ENCODE results near the gene GALNT5. TPM values are rescaled to one million over a fixed set of nuclear protein-coding genes. Genes with fewer than 3 reads are reported as not detected.

Gene GALNT5
- polyA plus RNA-seq, 3 donors, result not detected

GRCh38 chr2:157303612-157304011 lies 46.1 kb downstream of the GALNT5 start:
- Histone ChIP-seq H3K4me2 (replicated peaks; ENCODE audit: extremely low read depth, low read length, poor library complexity, severe bottlenecking) (no peak overlapping the region), H3K36me3 (replicated peaks in 1 of 2; ENCODE audit: control insufficient read depth in 1 of 2, insufficient read depth in 2 of 2, low read length in 2 of 2) (no peaks in the 10 kb centered on the region), H3K4me3 (replicated peaks in 1 of 3; ENCODE audit: low read depth in 2 of 3, low read length in 3 of 3) (no peak overlapping the region), H3K4me1 (ENCODE audit: control insufficient read depth in 1 of 2, insufficient read depth in 2 of 2, low read length in 2 of 2) (peaks cover 0 to 12% of the 10 kb centered on the region in 2 donors), H3K27me3 (ENCODE audit: control insufficient read depth in 2 of 2, insufficient read depth in 2 of 2, low read length in 2 of 2) (peaks cover 0 to 4% of the 10 kb centered on the region in 2 donors), H4K20me1 (ENCODE audit: insufficient read depth, low read length) (no peaks in the 10 kb centered on the region), H2AFZ (ENCODE audit: insufficient read depth, low read depth, low read length, poor library complexity, severe bottlenecking) (no peak overlapping the region), H3K9me3 (replicated peaks in 1 of 2; ENCODE audit: control insufficient read depth in 1 of 2, insufficient read depth in 1 of 2, low read length in 2 of 2) (no peaks in the 10 kb centered on the region), H3K9ac (ENCODE audit: insufficient read depth, low read length, poor library complexity, severe bottlenecking) (no peak overlapping the region), H3K27ac (ENCODE audit: low read depth in 1 of 2, low read length in 2 of 2) (no peak overlapping the region), H3K79me2 (ENCODE audit: insufficient read depth, low read length) (no peaks in the 10 kb centered on the region)
- no peak overlapping the region for H3K27ac Mint-ChIP-seq
- no peaks in the 10 kb centered on the region for H3K36me3 Mint-ChIP-seq
- TF ChIP-seq, protein P1, sequence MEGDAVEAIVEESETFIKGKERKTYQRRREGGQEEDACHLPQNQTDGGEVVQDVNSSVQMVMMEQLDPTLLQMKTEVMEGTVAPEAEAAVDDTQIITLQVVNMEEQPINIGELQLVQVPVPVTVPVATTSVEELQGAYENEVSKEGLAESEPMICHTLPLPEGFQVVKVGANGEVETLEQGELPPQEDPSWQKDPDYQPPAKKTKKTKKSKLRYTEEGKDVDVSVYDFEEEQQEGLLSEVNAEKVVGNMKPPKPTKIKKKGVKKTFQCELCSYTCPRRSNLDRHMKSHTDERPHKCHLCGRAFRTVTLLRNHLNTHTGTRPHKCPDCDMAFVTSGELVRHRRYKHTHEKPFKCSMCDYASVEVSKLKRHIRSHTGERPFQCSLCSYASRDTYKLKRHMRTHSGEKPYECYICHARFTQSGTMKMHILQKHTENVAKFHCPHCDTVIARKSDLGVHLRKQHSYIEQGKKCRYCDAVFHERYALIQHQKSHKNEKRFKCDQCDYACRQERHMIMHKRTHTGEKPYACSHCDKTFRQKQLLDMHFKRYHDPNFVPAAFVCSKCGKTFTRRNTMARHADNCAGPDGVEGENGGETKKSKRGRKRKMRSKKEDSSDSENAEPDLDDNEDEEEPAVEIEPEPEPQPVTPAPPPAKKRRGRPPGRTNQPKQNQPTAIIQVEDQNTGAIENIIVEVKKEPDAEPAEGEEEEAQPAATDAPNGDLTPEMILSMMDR (IDR thresholded peaks at IDR 0.05), result no peak
- peaks cover 12% of the 10 kb centered on the region for H3K4me1 Mint-ChIP-seq
- DNase-seq, result no peak
- intact Hi-C loops (cut with micrococcal nuclease), result loop anchor here (10.0 kb wide), 2 partner anchors 291 to 701 kb away; no protein-coding TSS in a partner anchor
- no peaks in the 10 kb centered on the region for H3K9me3 Mint-ChIP-seq
- H3K4me3 Mint-ChIP-seq, result peak overlapping the region in 1 of 2 donors; percentile 2
- no CpG with 5 or more reads among the region's 2 CpGs for WGBS (ENCODE audit: insufficient coverage)
- peaks cover 0 to 1% (median under 1%) of the 10 kb centered on the region in 3 donors for H3K27me3 Mint-ChIP-seq (ENCODE audit: low read depth in 3 of 3)

DNA sequence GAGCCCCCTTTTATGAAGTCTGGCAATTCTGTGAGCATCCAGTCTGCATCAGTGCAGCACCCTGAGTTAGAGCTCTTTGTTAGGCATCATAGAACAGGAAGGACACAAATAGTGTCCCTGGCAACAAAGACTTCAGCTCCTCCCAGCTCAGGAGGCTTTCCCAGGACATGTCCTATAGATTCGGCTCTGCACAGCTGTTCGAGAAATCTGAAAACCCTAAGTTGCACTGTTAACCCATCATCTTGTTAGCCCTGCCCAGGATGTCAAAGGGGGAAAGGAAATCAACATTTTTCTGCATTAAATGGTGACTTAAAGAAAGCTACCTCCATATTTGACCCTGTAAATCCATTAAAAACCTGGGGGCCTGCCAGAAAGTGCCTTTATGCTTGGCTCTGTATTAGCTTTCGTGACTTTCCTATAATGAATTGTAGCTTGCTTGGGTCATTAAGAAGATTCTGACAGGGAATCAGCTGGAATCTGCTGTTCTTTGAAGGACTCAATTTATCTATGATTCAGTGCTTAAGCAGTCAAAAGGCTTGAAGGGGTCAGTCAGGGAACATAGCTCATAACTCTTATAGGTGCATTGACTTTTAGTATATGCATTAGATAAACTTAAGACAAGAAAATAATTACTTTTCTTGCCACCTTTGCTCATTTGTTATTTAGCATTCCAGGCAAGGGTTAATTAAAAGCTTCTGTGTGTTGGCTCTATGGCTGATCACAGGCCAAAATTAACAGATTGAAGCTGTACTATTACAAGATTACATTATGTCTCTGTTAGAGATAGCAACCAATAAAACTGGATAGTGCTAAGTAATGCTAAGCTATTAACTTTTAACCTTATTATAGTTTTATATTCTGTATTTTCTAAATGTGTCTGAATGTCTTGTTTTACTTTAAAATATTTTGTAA lies 47.6 kb downstream of the GALNT5 start:
- Histone ChIP-seq H3K27ac (ENCODE audit: low read depth in 1 of 2, low read length in 2 of 2) (no peak overlapping the region), H4K20me1 (ENCODE audit: insufficient read depth, low read length) (no peaks in the 10 kb centered on the region), H3K9ac (ENCODE audit: insufficient read depth, low read length, poor library complexity, severe bottlenecking) (no peak overlapping the region), H3K79me2 (ENCODE audit: insufficient read depth, low read length) (no peaks in the 10 kb centered on the region), H3K4me1 (ENCODE audit: control insufficient read depth in 1 of 2, insufficient read depth in 2 of 2, low read length in 2 of 2) (peaks cover 0 to 12% of the 10 kb centered on the region in 2 donors), H2AFZ (ENCODE audit: insufficient read depth, low read depth, low read length, poor library complexity, severe bottlenecking) (no peak overlapping the region), H3K9me3 (replicated peaks in 1 of 2; ENCODE audit: control insufficient read depth in 1 of 2, insufficient read depth in 1 of 2, low read length in 2 of 2) (no peaks in the 10 kb centered on the region), H3K36me3 (replicated peaks in 1 of 2; ENCODE audit: control insufficient read depth in 1 of 2, insufficient read depth in 2 of 2, low read length in 2 of 2) (no peaks in the 10 kb centered on the region), H3K4me2 (replicated peaks; ENCODE audit: extremely low read depth, low read length, poor library complexity, severe bottlenecking) (no peak overlapping the region), H3K4me3 (replicated peaks in 1 of 3; ENCODE audit: low read depth in 2 of 3, low read length in 3 of 3) (no peak overlapping the region), H3K27me3 (ENCODE audit: control insufficient read depth in 2 of 2, insufficient read depth in 2 of 2, low read length in 2 of 2) (peaks cover 0 to 4% of the 10 kb centered on the region in 2 donors)
- WGBS (ENCODE audit: insufficient coverage), result 83% methylated on average over 1 of the region's 3 CpGs
- Mint-ChIP-seq H3K27ac (no peak overlapping the region), H3K9me3 (no peaks in the 10 kb centered on the region), H3K27me3 (ENCODE audit: low read depth in 3 of 3) (peaks cover 0 to 2% (median 1%) of the 10 kb centered on the region in 3 donors), H3K36me3 (no peaks in the 10 kb centered on the region), H3K4me1 (peaks cover 12% of the 10 kb centered on the region), H3K4me3 (no peak overlapping the region)
- intact Hi-C loops (cut with micrococcal nuclease), result loop anchor here (10.0 kb wide), 2 partner anchors 290 to 700 kb away; no protein-coding TSS in a partner anchor
- DNase-seq, result no peak
- TF ChIP-seq, protein P1 (IDR thresholded peaks at IDR 0.05), result no peak
